Measurements from ENCODE around the gene ZSCAN10.

The ZSCAN10 gene

GRCh38 chr16:3131755-3132377, 32.8 kb upstream of the ZSCAN10 start:
- no peaks in the 10 kb centered on the region for H3K9me3 ChIP-seq (ENCODE audit: control insufficient read depth in 1 of 2, low read length in 2 of 2)
- H3K4me1 ChIP-seq (ENCODE audit: control insufficient read depth in 1 of 2, insufficient read depth in 2 of 2, low read length in 2 of 2): peaks cover 7 to 38% of the 10 kb centered on the region in 2 donors
- H3K36me3 ChIP-seq (ENCODE audit: control insufficient read depth in 1 of 2, insufficient read depth in 2 of 2, low read length in 2 of 2): peaks cover 0 to 3% of the 10 kb centered on the region in 2 donors
- H3K27me3 ChIP-seq (ENCODE audit: low read depth, low read length): no peaks in the 10 kb centered on the region
- H3K27ac ChIP-seq (ENCODE audit: low read length): no peak overlapping the region
- H3K4me3 ChIP-seq (ENCODE audit: low read depth in 1 of 2, low read length in 2 of 2): no peak overlapping the region

GRCh38 chr16:3129137-3130131, 30.3 kb upstream of the ZSCAN10 start:
- Histone ChIP-seq H3K9me3 (ENCODE audit: control insufficient read depth in 1 of 2, low read length in 2 of 2) (no peaks in the 10 kb centered on the region), H3K36me3 (ENCODE audit: control insufficient read depth in 1 of 2, insufficient read depth in 2 of 2, low read length in 2 of 2) (peaks cover 0 to 3% of the 10 kb centered on the region in 2 donors), H3K27me3 (ENCODE audit: low read depth, low read length) (no peaks in the 10 kb centered on the region), H3K27ac (ENCODE audit: low read length) (peak overlapping the region; percentile 75), H3K4me3 (ENCODE audit: low read depth in 1 of 2, low read length in 2 of 2) (peak overlapping the region; percentile 66), H3K4me1 (ENCODE audit: control insufficient read depth in 1 of 2, insufficient read depth in 2 of 2, low read length in 2 of 2) (peaks cover 6 to 37% of the 10 kb centered on the region in 2 donors)

GRCh38 chr16:3127745-3128144, 28.7 kb upstream of the ZSCAN10 start:
- H3K4me3 ChIP-seq (ENCODE audit: low read depth in 1 of 2, low read length in 2 of 2): no peak overlapping the region
- H3K27me3 ChIP-seq (ENCODE audit: low read depth, low read length): no peaks in the 10 kb centered on the region
- H3K4me1 ChIP-seq (ENCODE audit: control insufficient read depth in 1 of 2, insufficient read depth in 2 of 2, low read length in 2 of 2): peaks cover 11 to 32% of the 10 kb centered on the region in 2 donors
- H3K27ac ChIP-seq (ENCODE audit: low read length): no peak overlapping the region
- no peaks in the 10 kb centered on the region for H3K9me3 ChIP-seq (ENCODE audit: control insufficient read depth in 1 of 2, low read length in 2 of 2)
- H3K36me3 ChIP-seq (ENCODE audit: control insufficient read depth in 1 of 2, insufficient read depth in 2 of 2, low read length in 2 of 2): peaks cover 0 to 3% of the 10 kb centered on the region in 2 donors

GRCh38 chr16:3123986-3124886, 25.1 kb upstream of the ZSCAN10 start:
- H3K27ac ChIP-seq (ENCODE audit: low read length): peak overlapping the region; percentile 45
- no peaks in the 10 kb centered on the region for H3K9me3 ChIP-seq (ENCODE audit: control insufficient read depth in 1 of 2, low read length in 2 of 2)
- peak overlapping the region; percentile 83 to 97 for H3K4me3 ChIP-seq (ENCODE audit: low read depth in 1 of 2, low read length in 2 of 2)
- peaks cover 0 to 16% of the 10 kb centered on the region in 2 donors for H3K36me3 ChIP-seq (ENCODE audit: control insufficient read depth in 1 of 2, insufficient read depth in 2 of 2, low read length in 2 of 2)
- peaks cover 11 to 22% of the 10 kb centered on the region in 2 donors for H3K4me1 ChIP-seq (ENCODE audit: control insufficient read depth in 1 of 2, insufficient read depth in 2 of 2, low read length in 2 of 2)
- H3K27me3 ChIP-seq (ENCODE audit: low read depth, low read length): no peaks in the 10 kb centered on the region

GRCh38 chr16:3122926-3123570, 24.0 kb upstream of the ZSCAN10 start:
- Histone ChIP-seq H3K4me1 (ENCODE audit: control insufficient read depth in 1 of 2, insufficient read depth in 2 of 2, low read length in 2 of 2) (peaks cover 8 to 14% of the 10 kb centered on the region in 2 donors), H3K27me3 (ENCODE audit: low read depth, low read length) (no peaks in the 10 kb centered on the region), H3K27ac (ENCODE audit: low read length) (no peak overlapping the region), H3K9me3 (ENCODE audit: control insufficient read depth in 1 of 2, low read length in 2 of 2) (no peaks in the 10 kb centered on the region), H3K4me3 (ENCODE audit: low read depth in 1 of 2, low read length in 2 of 2) (no peak overlapping the region), H3K36me3 (ENCODE audit: control insufficient read depth in 1 of 2, insufficient read depth in 2 of 2, low read length in 2 of 2) (peaks cover 0 to 28% of the 10 kb centered on the region in 2 donors)

GRCh38 chr16:3121851-3122467, 22.9 kb upstream of the ZSCAN10 start:
- no peaks in the 10 kb centered on the region for H3K9me3 ChIP-seq (ENCODE audit: control insufficient read depth in 1 of 2, low read length in 2 of 2)
- no peak overlapping the region for H3K4me3 ChIP-seq (ENCODE audit: low read depth in 1 of 2, low read length in 2 of 2)
- H3K36me3 ChIP-seq (ENCODE audit: control insufficient read depth in 1 of 2, insufficient read depth in 2 of 2, low read length in 2 of 2): peaks cover 0 to 32% of the 10 kb centered on the region in 2 donors
- peaks cover 8 to 14% of the 10 kb centered on the region in 2 donors for H3K4me1 ChIP-seq (ENCODE audit: control insufficient read depth in 1 of 2, insufficient read depth in 2 of 2, low read length in 2 of 2)
- H3K27me3 ChIP-seq (ENCODE audit: low read depth, low read length): no peaks in the 10 kb centered on the region
- H3K27ac ChIP-seq (ENCODE audit: low read length): no peak overlapping the region

GRCh38 chr16:3120435-3120834, 21.3 kb upstream of the ZSCAN10 start:
- Histone ChIP-seq H3K9me3 (ENCODE audit: control insufficient read depth in 1 of 2, low read length in 2 of 2) (no peaks in the 10 kb centered on the region), H3K36me3 (ENCODE audit: control insufficient read depth in 1 of 2, insufficient read depth in 2 of 2, low read length in 2 of 2) (peaks cover 5 to 43% of the 10 kb centered on the region in 2 donors), H3K4me3 (ENCODE audit: low read depth in 1 of 2, low read length in 2 of 2) (no peak overlapping the region), H3K27me3 (ENCODE audit: low read depth, low read length) (no peaks in the 10 kb centered on the region), H3K27ac (ENCODE audit: low read length) (no peak overlapping the region), H3K4me1 (ENCODE audit: control insufficient read depth in 1 of 2, insufficient read depth in 2 of 2, low read length in 2 of 2) (peaks cover 8 to 14% of the 10 kb centered on the region in 2 donors)

- Histone ChIP-seq H3K27ac (ENCODE audit: low read length) (no peak overlapping the region), H3K4me1 (ENCODE audit: control insufficient read depth in 1 of 2, insufficient read depth in 2 of 2, low read length in 2 of 2) (peaks cover 5 to 8% of the 10 kb centered on the region in 2 donors), H3K9me3 (ENCODE audit: control insufficient read depth in 1 of 2, low read length in 2 of 2) (no peaks in the 10 kb centered on the region), H3K4me3 (ENCODE audit: low read depth in 1 of 2, low read length in 2 of 2) (no peak overlapping the region), H3K36me3 (ENCODE audit: control insufficient read depth in 1 of 2, insufficient read depth in 2 of 2, low read length in 2 of 2) (peaks cover 5 to 49% of the 10 kb centered on the region in 2 donors), H3K27me3 (ENCODE audit: low read depth, low read length) (no peaks in the 10 kb centered on the region)
Measured at GRCh38 chr16:3119701-3120408, 20.8 kb upstream of the ZSCAN10 start.

GRCh38 chr16:3119286-3119685, 20.2 kb upstream of the ZSCAN10 start:
- Histone ChIP-seq H3K4me3 (ENCODE audit: low read depth in 1 of 2, low read length in 2 of 2) (no peak overlapping the region), H3K27me3 (ENCODE audit: low read depth, low read length) (no peaks in the 10 kb centered on the region), H3K36me3 (ENCODE audit: control insufficient read depth in 1 of 2, insufficient read depth in 2 of 2, low read length in 2 of 2) (peaks cover 5 to 49% of the 10 kb centered on the region in 2 donors), H3K9me3 (ENCODE audit: control insufficient read depth in 1 of 2, low read length in 2 of 2) (no peaks in the 10 kb centered on the region), H3K4me1 (ENCODE audit: control insufficient read depth in 1 of 2, insufficient read depth in 2 of 2, low read length in 2 of 2) (peaks cover 8 to 12% of the 10 kb centered on the region in 2 donors), H3K27ac (ENCODE audit: low read length) (no peak overlapping the region)

GRCh38 chr16:3118846-3119245, 19.8 kb upstream of the ZSCAN10 start:
- H3K4me1 ChIP-seq (ENCODE audit: control insufficient read depth in 1 of 2, insufficient read depth in 2 of 2, low read length in 2 of 2): peaks cover 8 to 15% of the 10 kb centered on the region in 2 donors
- H3K27me3 ChIP-seq (ENCODE audit: low read depth, low read length): no peaks in the 10 kb centered on the region
- no peaks in the 10 kb centered on the region for H3K9me3 ChIP-seq (ENCODE audit: control insufficient read depth in 1 of 2, low read length in 2 of 2)
- H3K27ac ChIP-seq (ENCODE audit: low read length): no peak overlapping the region
- no peak overlapping the region for H3K4me3 ChIP-seq (ENCODE audit: low read depth in 1 of 2, low read length in 2 of 2)
- peaks cover 5 to 49% of the 10 kb centered on the region in 2 donors for H3K36me3 ChIP-seq (ENCODE audit: control insufficient read depth in 1 of 2, insufficient read depth in 2 of 2, low read length in 2 of 2)
